Type B pancreatic cell (in vitro differentiated cells): ENCODE results near the gene CPN2. TPM values are rescaled to one million over a fixed set of nuclear protein-coding genes. Genes with fewer than 3 reads are reported as not detected.

Source experiments
- DNase-seq: peaks from one replicate; pipeline ENCODE4 v3.0.0; 2021; ENCODE audit warnings: mixed read lengths; ENCODE audit not compliant: unreplicated experiment; ENCODE audit errors: extremely low spot score
- H3K27ac Mint-ChIP-seq: 2 replicates; pipeline ENCODE4 v1.8.0; 2021; ENCODE audit warnings: mild to moderate bottlenecking, mixed read lengths
- H3K27me3 Mint-ChIP-seq: 2 replicates; pipeline ENCODE4 v1.8.0; 2021; ENCODE audit warnings: mixed read lengths
- H3K36me3 Mint-ChIP-seq: 2 replicates; pipeline ENCODE4 v1.8.0; 2021; ENCODE audit warnings: mixed read lengths
- H3K4me1 Mint-ChIP-seq: one replicate; pipeline ENCODE4 v1.8.0; 2021; ENCODE audit warnings: mixed read lengths; ENCODE audit not compliant: unreplicated experiment
- H3K4me3 Mint-ChIP-seq: 2 replicates; pipeline ENCODE4 v1.8.0; 2021; ENCODE audit warnings: mild to moderate bottlenecking, mixed read lengths
- H3K9me3 Mint-ChIP-seq: 2 replicates; pipeline ENCODE4 v1.8.0; 2021; ENCODE audit warnings: mixed read lengths
- CTCF ChIP-seq: fragments of 200-600 bp; sonication (generic); conservative IDR thresholded peaks from 2 replicates; pipeline ENCODE4 v1.5.0; 2021; ENCODE audit warnings: antibody characterized with exemption, mild to moderate bottlenecking
- total RNA-seq: library from RNA; stranded (reverse); gene quantifications from 2 replicates; pipeline ENCODE4 v1.2.1, GENCODE V29; 2021; ENCODE audit warnings: low replicate concordance

The CPN2 gene
- total RNA-seq, 1 donor from 2014 or later = not detected

DNA sequence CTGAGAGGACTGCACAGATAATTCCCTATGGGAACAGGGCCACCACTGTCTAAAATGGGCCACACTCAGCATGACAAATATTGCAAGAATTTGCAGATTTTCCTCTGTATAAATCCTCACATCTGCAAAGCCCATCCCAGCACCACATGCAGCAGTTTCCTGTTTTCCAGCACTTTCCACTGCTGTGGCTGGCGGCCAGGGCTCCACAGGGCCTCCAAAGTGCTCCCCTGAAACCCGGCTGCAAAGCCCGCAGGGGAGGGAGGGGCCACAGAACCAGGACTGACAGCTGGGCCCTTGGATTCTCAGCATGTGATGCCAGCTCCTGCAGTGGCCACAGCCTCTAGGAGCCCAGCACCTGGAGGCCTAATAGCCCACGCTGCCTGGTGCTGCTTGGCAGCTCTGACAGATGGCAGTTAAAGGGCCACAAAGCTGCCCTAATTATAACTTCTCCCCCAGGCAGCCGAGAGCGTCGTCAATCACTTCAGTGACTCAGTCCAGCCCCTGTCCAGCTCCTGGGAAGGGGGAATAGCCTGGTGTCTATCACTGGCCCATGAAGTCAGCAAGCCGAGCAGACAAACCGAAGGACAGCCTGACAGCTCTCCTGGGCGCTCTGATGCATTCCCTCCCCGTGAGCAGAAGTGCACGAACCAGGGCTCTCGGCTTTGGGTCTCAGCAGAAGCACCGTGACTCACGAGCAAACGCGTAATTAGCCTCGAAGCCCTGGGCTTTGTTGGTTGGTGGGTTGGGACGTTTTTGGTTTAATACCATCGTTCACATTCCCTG, 13.7 kb upstream of the CPN2 start:
- no peaks in the 10 kb centered on the region for H3K36me3 Mint-ChIP-seq
- no peak overlapping the region for H3K4me3 Mint-ChIP-seq
- DNase-seq = no peak
- no peaks in the 10 kb centered on the region for H3K9me3 Mint-ChIP-seq
- no peak for TF ChIP-seq CTCF
- H3K27ac Mint-ChIP-seq = no peak overlapping the region
- H3K27me3 Mint-ChIP-seq = peaks cover 48% of the 10 kb centered on the region
- peaks cover 22% of the 10 kb centered on the region for H3K4me1 Mint-ChIP-seq

DNA sequence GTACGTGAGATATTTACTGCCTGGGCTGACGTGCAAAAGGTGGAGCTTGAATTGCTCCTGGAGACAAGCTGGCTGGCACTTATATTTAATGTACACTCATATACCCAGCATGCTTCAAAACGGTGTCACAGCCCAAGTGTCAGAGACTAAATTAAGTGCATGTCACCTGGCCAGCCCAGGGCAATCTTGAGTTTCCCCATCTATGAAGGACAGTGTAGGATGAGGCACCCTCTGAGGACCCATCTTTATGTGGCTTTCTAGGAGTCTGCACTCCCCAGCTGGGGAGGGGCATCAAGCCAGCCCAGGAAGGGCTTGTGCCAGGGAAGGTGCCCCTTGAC, 13.2 kb upstream of the CPN2 start:
- TF ChIP-seq CTCF = no peak
- Mint-ChIP-seq H3K27me3 (peaks cover 48% of the 10 kb centered on the region), H3K9me3 (no peaks in the 10 kb centered on the region), H3K4me3 (no peak overlapping the region), H3K36me3 (no peaks in the 10 kb centered on the region), H3K27ac (no peak overlapping the region), H3K4me1 (peaks cover 20% of the 10 kb centered on the region)
- no peak for DNase-seq

DNA sequence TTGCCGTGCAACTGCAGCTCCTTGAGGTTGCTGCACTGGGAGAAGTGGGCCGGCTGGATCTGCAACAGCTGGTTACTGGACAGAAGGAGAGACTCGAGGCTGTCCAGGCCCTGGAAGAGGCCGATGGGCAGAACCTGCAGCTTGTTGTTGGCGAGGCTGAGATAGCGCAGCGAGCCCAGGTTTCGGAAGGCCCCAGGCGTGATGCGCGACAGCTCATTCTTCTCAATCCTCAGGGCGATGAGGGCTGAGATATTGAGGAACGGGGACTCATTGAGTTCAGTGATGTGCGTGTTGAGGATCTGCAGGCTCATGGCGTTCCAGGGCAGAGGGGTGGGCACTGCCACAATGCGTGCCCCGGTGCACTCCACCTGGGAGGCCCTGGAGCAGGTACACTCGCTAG, 9.4 kb upstream of the CPN2 start:
- no peak for DNase-seq
- H3K4me3 Mint-ChIP-seq = no peak overlapping the region
- TF ChIP-seq CTCF = no peak
- H3K4me1 Mint-ChIP-seq = peaks cover 6% of the 10 kb centered on the region
- peaks cover 39% of the 10 kb centered on the region for H3K27me3 Mint-ChIP-seq
- no peaks in the 10 kb centered on the region for H3K9me3 Mint-ChIP-seq
- no peak overlapping the region for H3K27ac Mint-ChIP-seq
- no peaks in the 10 kb centered on the region for H3K36me3 Mint-ChIP-seq

DNA sequence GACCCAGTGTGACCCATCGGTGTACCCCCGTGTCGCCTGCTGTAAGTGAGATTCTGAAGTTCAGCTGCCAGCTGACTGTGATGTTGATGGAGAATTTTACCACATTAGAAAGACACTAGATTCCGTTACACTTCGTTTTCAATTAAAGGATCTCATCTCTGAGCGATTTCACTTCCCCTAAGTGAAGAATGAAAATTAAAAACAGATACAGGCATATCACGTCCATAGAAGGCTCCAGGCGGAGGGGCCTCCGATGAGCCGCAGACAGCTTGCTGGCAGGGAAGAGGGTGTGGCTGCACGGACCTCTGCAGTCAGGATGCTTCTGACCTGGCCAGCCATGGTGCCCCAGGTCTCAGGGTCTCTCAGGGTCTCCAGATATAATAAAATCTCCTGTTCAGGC, 6.6 kb upstream of the CPN2 start:
- peaks cover 29% of the 10 kb centered on the region for H3K27me3 Mint-ChIP-seq
- no peak overlapping the region for H3K27ac Mint-ChIP-seq
- no peaks in the 10 kb centered on the region for H3K4me1 Mint-ChIP-seq
- H3K9me3 Mint-ChIP-seq = no peaks in the 10 kb centered on the region
- TF ChIP-seq CTCF = no peak
- DNase-seq = no peak
- H3K36me3 Mint-ChIP-seq = no peaks in the 10 kb centered on the region
- H3K4me3 Mint-ChIP-seq = no peak overlapping the region

- Mint-ChIP-seq H3K36me3 (no peaks in the 10 kb centered on the region), H3K9me3 (no peaks in the 10 kb centered on the region), H3K27me3 (peaks cover 22% of the 10 kb centered on the region), H3K4me1 (no peaks in the 10 kb centered on the region), H3K4me3 (no peak overlapping the region), H3K27ac (no peak overlapping the region)
- TF ChIP-seq CTCF = no peak
- no peak for DNase-seq
These were observed 4.3 kb upstream of the CPN2 start for GRCh38 chr3:194355379-194355778.
